Lung (tissue), 13 donors: ENCODE results near the gene NUDT14. TPM values are rescaled to one million over a fixed set of nuclear protein-coding genes. Genes with fewer than 3 reads are reported as not detected.

Experiments used
- ATAC-seq: fragments of 200-7000 bp; cut with Tn5 transposase; one replicate; pipeline ENCODE4 v1.9.1; 2020; ENCODE audit warnings: moderate number of reproducible peaks; ENCODE audit not compliant: insufficient read depth, low FRiP score
- DNase-seq, 3 donors: peaks; one replicate each; pipeline ENCODE4 v3.0.0-alpha.2; 2013 to 2017
- H3K27ac ChIP-seq, 2 donors: one replicate each; pipeline ENCODE4 v1.5.1; 2013; ENCODE audit warnings: mild to moderate bottlenecking in 2 of 2, moderate library complexity in 2 of 2, control low read depth in 1 of 2, inconsistent platforms in 1 of 2, low read depth in 1 of 2, low read length in 1 of 2
- H3K27me3 ChIP-seq, 3 donors: one replicate each; pipeline ENCODE4 v1.5.1; 2013; ENCODE audit warnings: low read length in 2 of 3; ENCODE audit not compliant: control insufficient read depth in 3 of 3, insufficient read depth in 3 of 3
- H3K36me3 ChIP-seq, 4 donors: one replicate each; pipeline ENCODE4 v1.5.1; 2013; ENCODE audit warnings: low read length in 4 of 4, mild to moderate bottlenecking in 1 of 4, moderate library complexity in 1 of 4; ENCODE audit not compliant: control insufficient read depth in 4 of 4, insufficient read depth in 4 of 4
- H3K4me1 ChIP-seq, 5 donors: one replicate each; pipeline ENCODE4 v1.5.1; 2013; ENCODE audit warnings: low read length in 5 of 5, mild to moderate bottlenecking in 2 of 5, moderate library complexity in 1 of 5; ENCODE audit not compliant: control insufficient read depth in 5 of 5, insufficient read depth in 5 of 5
- H3K4me3 ChIP-seq: one replicate; pipeline ENCODE4 v1.5.1; 2013; ENCODE audit warnings: mild to moderate bottlenecking, control low read depth, moderate library complexity
- H3K9ac ChIP-seq, 2 donors: one replicate each; pipeline ENCODE4 v1.5.1; 2013; ENCODE audit warnings: low read length in 2 of 2, control low read depth in 1 of 2; ENCODE audit not compliant: insufficient read depth in 1 of 2
- H3K9me3 ChIP-seq, 4 donors: one replicate each; pipeline ENCODE4 v1.5.1; 2013; ENCODE audit warnings: low read length in 3 of 4, mild to moderate bottlenecking in 1 of 4, moderate library complexity in 1 of 4; ENCODE audit not compliant: control insufficient read depth in 4 of 4, insufficient read depth in 3 of 4
- WGBS, 2 donors: extraction: QIAGEN DNeasy Blood & Tissue Kit; methylation state at CpG; one replicate each; pipeline ENCODE4 v1.1.7; 2013; 5-methylcytosine and 5-hydroxymethylcytosine counted together
- polyA plus RNA-seq, 2 donors: library from polyadenylated mRNA; stranded (reverse); fragments of 200-250 nt; gene quantifications; one replicate each; pipeline ENCODE4 v1.2.1, GENCODE V29; 2013
- small RNA-seq: library from RNA; depleted of rRNA; stranded (forward); fragments of <200 nt; gene quantifications from one replicate; pipeline ENCODE3, GENCODE V24; 2014; ENCODE audit warnings: low replicate concordance
- total RNA-seq, 2 donors: library from RNA; depleted of rRNA in 1 of 2; stranded (reverse); fragments of >200 nt in 1 of 2; gene quantifications; one replicate each; pipeline ENCODE4 v1.2.1, GENCODE V29; 2014 to 2021
- TF ChIP-seq, protein P1 (sequence below): IDR thresholded peaks from 2 replicates; pipeline ENCODE4 v1.5.1; 2012; ENCODE audit warnings: mild to moderate bottlenecking; ENCODE audit errors: control extremely low read depth, extremely low read depth
- donor health status: control.
- donor health status: control.
- donor health status: Bipolar disorder and iron deficiency.
- donor health status: healthy.
- donor health status: DM: yes; HTN: yes; CAD: no.

The NUDT14 gene
- total and polyA plus RNA-seq, 4 donors = 27.7 to 80.7 (median 51.3) TPM

DNA sequence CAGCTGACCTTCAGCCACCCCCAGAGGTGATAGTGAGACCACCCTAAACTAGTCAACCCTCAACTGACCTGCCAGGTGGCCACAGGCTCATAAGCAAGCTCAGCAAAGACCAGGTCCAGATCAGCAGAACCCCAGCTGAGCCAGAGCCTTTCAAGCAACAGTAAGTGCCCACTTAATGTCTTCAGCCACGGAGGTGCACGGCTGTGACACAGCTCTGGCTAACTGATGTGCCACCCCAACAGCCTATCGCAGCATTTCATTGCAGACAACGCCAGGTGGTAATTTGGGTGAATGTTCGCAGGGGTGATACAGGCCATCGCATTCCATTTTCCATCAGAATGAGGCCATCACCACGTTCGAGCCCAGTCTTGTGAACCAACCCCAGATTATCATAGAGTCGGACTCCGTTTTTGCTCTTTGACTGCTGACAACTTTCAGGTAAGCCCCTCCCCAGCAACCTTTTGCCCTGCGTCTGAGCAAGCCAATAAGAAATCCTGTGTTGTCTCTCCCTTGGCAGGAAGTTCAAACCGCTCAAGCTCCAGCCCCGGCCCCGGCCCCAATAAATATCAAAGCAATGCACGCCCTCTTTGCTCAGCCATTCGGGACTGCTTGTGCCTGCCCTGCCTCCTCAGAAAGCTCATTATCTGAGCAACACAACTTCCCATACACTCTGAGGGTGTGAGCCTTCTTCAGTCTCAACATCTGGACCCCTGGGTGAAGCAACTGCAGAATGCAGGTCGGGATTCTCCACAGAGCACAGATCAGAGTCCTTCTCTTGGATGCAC, 56.9 kb downstream of the NUDT14 start:
- Histone ChIP-seq H3K9ac (no peak overlapping the region), H3K27ac (no peak overlapping the region), H3K9me3 (peaks cover 0 to 12% (median 10%) of the 10 kb centered on the region in 4 donors), H3K4me3 (no peak overlapping the region), H3K4me1 (peaks cover 0 to 6% (median 0%) of the 10 kb centered on the region in 5 donors), H3K27me3 (no peaks in the 10 kb centered on the region), H3K36me3 (no peaks in the 10 kb centered on the region)
- DNase-seq (peak in 2 of 3 donors; percentile 4 to 7), ATAC-seq (no peak)
- WGBS, 2 donors = 60 to 74% methylated on average over 17 of the region's 17 CpGs
- TF ChIP-seq, protein P1, sequence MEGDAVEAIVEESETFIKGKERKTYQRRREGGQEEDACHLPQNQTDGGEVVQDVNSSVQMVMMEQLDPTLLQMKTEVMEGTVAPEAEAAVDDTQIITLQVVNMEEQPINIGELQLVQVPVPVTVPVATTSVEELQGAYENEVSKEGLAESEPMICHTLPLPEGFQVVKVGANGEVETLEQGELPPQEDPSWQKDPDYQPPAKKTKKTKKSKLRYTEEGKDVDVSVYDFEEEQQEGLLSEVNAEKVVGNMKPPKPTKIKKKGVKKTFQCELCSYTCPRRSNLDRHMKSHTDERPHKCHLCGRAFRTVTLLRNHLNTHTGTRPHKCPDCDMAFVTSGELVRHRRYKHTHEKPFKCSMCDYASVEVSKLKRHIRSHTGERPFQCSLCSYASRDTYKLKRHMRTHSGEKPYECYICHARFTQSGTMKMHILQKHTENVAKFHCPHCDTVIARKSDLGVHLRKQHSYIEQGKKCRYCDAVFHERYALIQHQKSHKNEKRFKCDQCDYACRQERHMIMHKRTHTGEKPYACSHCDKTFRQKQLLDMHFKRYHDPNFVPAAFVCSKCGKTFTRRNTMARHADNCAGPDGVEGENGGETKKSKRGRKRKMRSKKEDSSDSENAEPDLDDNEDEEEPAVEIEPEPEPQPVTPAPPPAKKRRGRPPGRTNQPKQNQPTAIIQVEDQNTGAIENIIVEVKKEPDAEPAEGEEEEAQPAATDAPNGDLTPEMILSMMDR = no peak

DNA sequence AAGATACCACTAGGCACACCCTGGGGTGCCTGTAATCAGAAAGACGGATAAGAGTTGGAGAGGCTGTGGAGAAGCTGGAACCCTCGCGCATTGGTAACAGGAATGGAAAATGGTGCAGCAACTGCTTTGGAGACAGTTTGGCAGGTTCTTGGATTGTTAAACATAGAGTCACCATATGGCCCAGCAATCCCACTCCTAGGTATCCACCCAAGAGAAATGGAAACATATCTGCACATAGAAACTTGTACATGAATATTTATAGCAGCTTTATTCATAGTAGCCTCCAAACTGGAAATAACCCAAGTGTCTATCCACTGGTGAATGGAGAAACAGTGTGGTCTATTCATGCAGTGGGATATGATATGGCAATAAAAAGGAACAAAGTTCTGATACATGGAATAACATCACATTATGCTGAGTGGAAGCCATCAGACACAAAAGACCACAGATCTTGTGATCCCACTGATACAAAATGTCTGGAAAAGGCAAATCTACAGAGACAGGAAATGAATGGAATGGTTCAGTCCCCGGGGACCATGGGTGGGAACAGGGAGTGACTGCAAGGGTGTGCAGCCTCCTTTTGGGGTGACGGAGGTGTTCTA, 57.9 kb downstream of the NUDT14 start:
- ATAC-seq (no peak), DNase-seq (no peak)
- Histone ChIP-seq H3K9ac (no peak overlapping the region), H3K9me3 (peaks cover 0 to 17% (median 10%) of the 10 kb centered on the region in 4 donors), H3K4me3 (no peak overlapping the region), H3K27me3 (no peaks in the 10 kb centered on the region), H3K27ac (no peak overlapping the region), H3K4me1 (peaks cover 0 to 6% (median 0%) of the 10 kb centered on the region in 5 donors), H3K36me3 (no peaks in the 10 kb centered on the region)
- WGBS, 2 donors = 89 to 92% methylated on average over 5 of the region's 5 CpGs
- TF ChIP-seq, protein P1 = no peak

Small RNA genes lying within 50 kb of the gene (small RNA-seq; reads per million reads assigned to genes)
- not detected for gene MIR6765

Other genes with a start within 250 kb of the NUDT14 start
- 10 to 100 TPM in 1 of 2 donors, 1 to 10 TPM in 1; 8.1 to 26.6 TPM for gene AHNAK2, start 202.9 kb downstream of the NUDT14 start, total RNA-seq
- gene AHNAK2, start 202.9 kb downstream of the NUDT14 start, polyA plus RNA-seq = 1 to 10 TPM; 3.5 to 8.1 TPM
- gene CLBA1, start 195.5 kb downstream of the NUDT14 start, total RNA-seq = 10 to 100 TPM; 15.0 to 22.3 TPM
- 10 to 100 TPM; 12.3 to 12.5 TPM for gene CLBA1, start 195.5 kb downstream of the NUDT14 start, polyA plus RNA-seq
- gene CDCA4, start 160.2 kb downstream of the NUDT14 start, total RNA-seq = 1 to 10 TPM; 7.5 to 8.4 TPM
- gene CDCA4, start 160.2 kb downstream of the NUDT14 start, polyA plus RNA-seq = 1 to 10 TPM; 8.0 to 9.8 TPM
- gene GPR132, start 115.9 kb downstream of the NUDT14 start, total RNA-seq = 1 to 10 TPM; 4.4 to 6.9 TPM
- gene GPR132, start 115.9 kb downstream of the NUDT14 start, polyA plus RNA-seq = 10 to 100 TPM in 1 of 2 donors, 1 to 10 TPM in 1; 2.3 to 19.5 TPM
- gene JAG2, start 12.5 kb downstream of the NUDT14 start, total RNA-seq = 10 to 100 TPM; 32.1 to 35.1 TPM
- 10 to 100 TPM; 14.1 to 23.6 TPM for gene JAG2, start 12.5 kb downstream of the NUDT14 start, polyA plus RNA-seq
- 10 to 100 TPM; 44.2 to 51.4 TPM for gene BTBD6, start 67.2 kb upstream of the NUDT14 start, total RNA-seq
- gene BTBD6, start 67.2 kb upstream of the NUDT14 start, polyA plus RNA-seq = 10 to 100 TPM; 30.9 to 54.1 TPM
- gene BRF1, start 119.7 kb upstream of the NUDT14 start, total RNA-seq = 10 to 100 TPM; 44.0 to 55.3 TPM
- gene BRF1, start 119.7 kb upstream of the NUDT14 start, polyA plus RNA-seq = 10 to 100 TPM; 14.2 to 30.4 TPM
- gene PACS2, start 133.4 kb upstream of the NUDT14 start, total RNA-seq = 10 to 100 TPM; 57.8 to 84.2 TPM
- 10 to 100 TPM; 37.9 to 87.2 TPM for gene PACS2, start 133.4 kb upstream of the NUDT14 start, polyA plus RNA-seq
- gene TEX22, start 217.2 kb upstream of the NUDT14 start, total RNA-seq = 1 to 10 TPM in 1 of 2 donors, under 1 TPM in 1; 0.40 to 2.1 TPM
- under 1 TPM; 0.17 to 0.18 TPM for gene TEX22, start 217.2 kb upstream of the NUDT14 start, polyA plus RNA-seq
- 100 to 1,000 TPM in 1 of 2 donors, 10 to 100 TPM in 1; 64.7 to 113 TPM for gene MTA1, start 238.5 kb upstream of the NUDT14 start, total RNA-seq
- gene MTA1, start 238.5 kb upstream of the NUDT14 start, polyA plus RNA-seq = 10 to 100 TPM; 40.2 to 62.6 TPM